Neuronal stem cell (in vitro differentiated cells): ENCODE results near the gene PMPCA.

Experiments
- DNase-seq: peaks from one replicate; pipeline ENCODE4 v3.0.0-alpha.2; 2013; ENCODE audit warnings: low spot score
- H2AFZ ChIP-seq: one replicate; pipeline ENCODE4 v1.6.1; 2013; ENCODE audit warnings: mild to moderate bottlenecking, low read length, inconsistent platforms
- H2AK5ac ChIP-seq: 2 replicates; pipeline ENCODE4 v1.6.1; 2013; ENCODE audit warnings: low read depth, mild to moderate bottlenecking, inconsistent platforms, low read length, moderate library complexity, mixed read lengths
- H2BK120ac ChIP-seq: 2 replicates; pipeline ENCODE4 v1.6.1; 2013; ENCODE audit warnings: low read depth, mild to moderate bottlenecking, inconsistent platforms, low read length, moderate library complexity, mixed read lengths
- H2BK12ac ChIP-seq: one replicate; pipeline ENCODE4 v1.6.1; 2013; ENCODE audit warnings: low read length, inconsistent platforms
- H2BK15ac ChIP-seq: 2 replicates; pipeline ENCODE4 v1.6.1; 2013; ENCODE audit warnings: mild to moderate bottlenecking, low read length, inconsistent platforms, mixed read lengths
- H2BK5ac ChIP-seq: one replicate; pipeline ENCODE4 v1.6.1; 2013; ENCODE audit warnings: inconsistent platforms, mild to moderate bottlenecking, low read length, moderate library complexity
- H3K14ac ChIP-seq: one replicate; pipeline ENCODE4 v1.6.1; 2013; ENCODE audit warnings: low read length, inconsistent platforms
- H3K18ac ChIP-seq: 2 replicates; pipeline ENCODE4 v1.6.1; 2013; ENCODE audit warnings: low read length, inconsistent platforms
- H3K23ac ChIP-seq: 2 replicates; pipeline ENCODE4 v1.6.1; 2013; ENCODE audit warnings: low read depth, mild to moderate bottlenecking, mixed read lengths, low read length, inconsistent platforms; ENCODE audit not compliant: poor library complexity
- H3K27ac ChIP-seq: replicated peaks from 3 replicates; pipeline ENCODE4 v1.5.1; 2013; ENCODE audit warnings: low read length, inconsistent platforms
- H3K27me3 ChIP-seq, 3 experiments: 2 replicates each; pipeline ENCODE4 v1.6.1; 2013; ENCODE audit warnings: low read length in 3 of 3, mild to moderate bottlenecking in 2 of 3, inconsistent platforms in 1 of 3, low read depth in 1 of 3, mixed read lengths in 1 of 3, moderate library complexity in 1 of 3; ENCODE audit not compliant: control insufficient read depth in 3 of 3, insufficient read depth in 3 of 3
- H3K36me3 ChIP-seq, 2 donors: replicated peaks in 1 of 2; 2 replicates each; pipeline ENCODE4 v1.6.1; 2013; ENCODE audit warnings: low read length in 2 of 2; ENCODE audit not compliant: control insufficient read depth in 2 of 2, insufficient read depth in 2 of 2
- H3K4ac ChIP-seq: 2 replicates; pipeline ENCODE4 v1.6.1; 2013; ENCODE audit warnings: inconsistent platforms, mild to moderate bottlenecking, low read length, moderate library complexity
- H3K4me1 ChIP-seq, 2 donors: 1 replicate in 1 of 2; 2 replicates in 1 of 2; pipeline ENCODE4 v1.6.1; 2013; ENCODE audit warnings: low read length in 2 of 2, low read depth in 1 of 2; ENCODE audit not compliant: control insufficient read depth in 2 of 2, insufficient read depth in 1 of 2
- H3K4me2 ChIP-seq: one replicate; pipeline ENCODE4 v1.6.1; 2013; ENCODE audit warnings: mild to moderate bottlenecking, low read length, inconsistent platforms; ENCODE audit not compliant: insufficient read depth, poor library complexity, severe bottlenecking
- H3K4me3 ChIP-seq, 2 donors: 2 replicates each; pipeline ENCODE4 v1.5.1; 2013; ENCODE audit warnings: low read length in 2 of 2, mild to moderate bottlenecking in 2 of 2, inconsistent platforms in 1 of 2, moderate library complexity in 1 of 2
- H3K79me1 ChIP-seq: one replicate; pipeline ENCODE4 v1.6.1; 2013; ENCODE audit warnings: low read depth, mild to moderate bottlenecking, inconsistent platforms, low read length, moderate library complexity
- H3K9ac ChIP-seq: one replicate; pipeline ENCODE4 v1.6.1; 2013; ENCODE audit warnings: mild to moderate bottlenecking, low read depth, low read length, inconsistent platforms; ENCODE audit not compliant: poor library complexity
- H3K9me3 ChIP-seq, 2 donors: replicated peaks in 1 of 2; 2 replicates each; pipeline versions ENCODE3 to v1.6.1; 2013; ENCODE audit warnings: low read length in 2 of 2, mild to moderate bottlenecking in 2 of 2, inconsistent platforms in 1 of 2, low read depth in 1 of 2, mixed read lengths in 1 of 2, moderate library complexity in 1 of 2; ENCODE audit not compliant: control insufficient read depth in 2 of 2, insufficient read depth in 1 of 2
- H4K8ac ChIP-seq: one replicate; pipeline ENCODE4 v1.6.1; 2013; ENCODE audit warnings: low read depth, mild to moderate bottlenecking, inconsistent platforms, low read length, moderate library complexity
- H4K91ac ChIP-seq: one replicate; pipeline ENCODE4 v1.6.1; 2013; ENCODE audit warnings: low read length, low read depth, mild to moderate bottlenecking, inconsistent platforms; ENCODE audit not compliant: poor library complexity
- whole genome bisulfite sequencing, 2 donors: extraction: QIAGEN DNeasy Blood & Tissue Kit; methylation state at CpG; one replicate each; pipeline ENCODE4 v1.1.7; 2013; ENCODE audit warnings: missing lambda C conversion rate in 2 of 2, mixed read lengths in 1 of 2; ENCODE audit not compliant: insufficient read length in 2 of 2, insufficient replicate concordance in 1 of 2; ENCODE audit errors: extremely low coverage in 2 of 2; 5-methylcytosine and 5-hydroxymethylcytosine counted together

The PMPCA gene

DNA sequence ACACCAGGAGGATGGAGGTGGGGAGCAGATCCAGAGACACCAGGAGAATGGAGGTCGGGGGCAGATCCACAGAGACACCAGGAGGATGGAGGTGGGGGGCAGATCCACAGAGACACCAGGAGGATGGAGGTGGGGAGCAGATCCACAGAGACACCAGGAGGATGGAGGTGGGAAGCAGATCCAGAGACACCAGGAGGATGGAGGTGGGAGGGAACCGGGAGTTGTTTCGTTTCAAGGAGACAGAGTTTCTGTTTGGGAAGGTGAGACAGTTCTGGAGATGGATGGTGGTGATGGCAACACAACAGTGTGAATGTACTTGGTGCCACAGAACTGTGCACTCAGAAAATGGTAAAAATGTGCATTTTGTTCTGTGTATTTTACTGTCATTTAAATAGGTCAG is 38.2 kb downstream of the PMPCA start:
- H3K18ac ChIP-seq: no peak overlapping the region
- no peak overlapping the region for H2BK5ac ChIP-seq
- no peaks in the 10 kb centered on the region for H3K4me1 ChIP-seq
- H2AFZ ChIP-seq: no peak overlapping the region
- H3K23ac ChIP-seq: no peak overlapping the region
- H3K27me3 ChIP-seq: no peaks in the 10 kb centered on the region
- H3K79me1 ChIP-seq: peaks cover 4% of the 10 kb centered on the region
- no peak overlapping the region for H3K27ac ChIP-seq
- H3K36me3 ChIP-seq: peaks cover 55 to 90% of the 10 kb centered on the region in 2 donors
- H3K14ac ChIP-seq: no peak overlapping the region
- no peak overlapping the region for H2BK15ac ChIP-seq
- no peak overlapping the region for H3K4me3 ChIP-seq
- no peak overlapping the region for H2BK120ac ChIP-seq
- H3K9ac ChIP-seq: no peak overlapping the region
- WGBS, 2 donors: no CpG with 5 or more reads among the region's 3 CpGs
- no peak overlapping the region for H4K91ac ChIP-seq
- H3K4ac ChIP-seq: no peak overlapping the region
- no peak for DNase-seq
- H3K9me3 ChIP-seq: no peaks in the 10 kb centered on the region
- peak overlapping the region; percentile 65 for H4K8ac ChIP-seq
- H2AK5ac ChIP-seq: no peak overlapping the region
- H2BK12ac ChIP-seq: no peak overlapping the region
- H3K4me2 ChIP-seq: no peak overlapping the region

DNA sequence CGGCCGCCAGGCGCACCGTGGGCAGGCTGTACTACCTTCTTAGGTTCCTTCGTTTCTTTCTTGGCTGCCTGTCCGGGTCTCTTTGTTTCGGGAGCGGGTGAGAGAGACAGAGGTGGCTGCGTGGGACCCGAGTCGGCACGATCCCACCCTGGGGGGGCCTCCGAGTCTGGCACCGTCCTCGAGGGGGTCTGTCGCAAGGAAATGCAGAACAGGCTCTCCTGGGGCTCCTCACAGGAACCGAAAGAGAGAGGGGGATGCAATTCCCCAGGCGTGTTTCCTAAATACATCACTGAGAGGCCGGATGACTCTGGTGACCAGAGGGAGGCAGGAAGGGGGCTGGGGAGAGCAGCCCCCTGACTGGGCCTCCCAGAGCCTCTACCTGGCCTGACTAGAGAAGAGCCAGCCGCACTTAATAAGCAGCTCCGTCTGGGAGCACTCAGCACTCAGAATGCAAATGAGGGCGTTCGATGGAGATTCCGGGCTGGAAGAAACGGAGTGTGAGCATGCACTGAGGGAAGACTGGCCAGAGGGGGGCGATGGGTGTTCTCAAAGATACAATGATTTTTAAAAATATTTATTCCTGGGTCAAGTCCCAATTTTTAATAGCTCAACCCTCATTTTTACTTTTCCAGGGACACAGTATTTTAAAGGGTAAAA is 40.9 kb downstream of the PMPCA start:
- Histone ChIP-seq H3K4ac (no peak overlapping the region), H3K4me2 (no peak overlapping the region), H3K4me1 (no peaks in the 10 kb centered on the region), H2BK12ac (no peak overlapping the region), H3K18ac (no peak overlapping the region), H2AK5ac (no peak overlapping the region), H2AFZ (no peak overlapping the region), H3K79me1 (peaks cover 2% of the 10 kb centered on the region), H4K8ac (no peak overlapping the region), H3K23ac (no peak overlapping the region), H3K27me3 (no peaks in the 10 kb centered on the region), H3K9me3 (no peaks in the 10 kb centered on the region), H4K91ac (no peak overlapping the region), H2BK5ac (peak overlapping the region; percentile 7), H2BK15ac (no peak overlapping the region), H3K9ac (no peak overlapping the region), H3K14ac (no peak overlapping the region), H3K36me3 (peaks cover 64 to 90% of the 10 kb centered on the region in 2 donors), H3K4me3 (no peak overlapping the region), H3K27ac (no peak overlapping the region), H2BK120ac (no peak overlapping the region)
- WGBS, 2 donors: no CpG with 5 or more reads among the region's 26 CpGs
- DNase-seq: no peak

DNA sequence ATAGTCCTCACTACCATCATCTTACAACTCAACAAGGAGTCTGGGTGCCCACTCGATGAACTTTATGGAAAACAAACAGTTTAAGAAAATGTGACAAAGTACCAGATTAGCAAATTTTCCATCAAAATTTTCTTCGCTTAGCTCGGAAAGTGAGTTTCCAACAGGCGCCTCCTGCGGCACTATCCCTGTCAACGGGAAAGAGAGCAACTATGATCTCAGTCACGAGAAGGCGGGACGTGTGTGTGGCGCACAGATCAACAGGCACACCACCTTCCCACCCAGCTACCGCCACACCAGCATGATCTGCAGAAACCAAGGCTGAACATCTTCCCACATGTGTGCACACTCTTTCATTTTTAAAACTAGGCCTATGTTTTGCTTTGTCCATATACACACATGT is 42.9 kb downstream of the PMPCA start:
- Histone ChIP-seq H3K4me2 (no peak overlapping the region), H3K23ac (peak overlapping the region; percentile 91), H4K91ac (no peak overlapping the region), H3K4ac (no peak overlapping the region), H3K4me3 (no peak overlapping the region), H2BK12ac (no peak overlapping the region), H4K8ac (no peak overlapping the region), H3K14ac (no peak overlapping the region), H3K79me1 (peaks cover 2% of the 10 kb centered on the region), H2BK15ac (no peak overlapping the region), H3K4me1 (no peaks in the 10 kb centered on the region), H2BK120ac (no peak overlapping the region), H2BK5ac (no peak overlapping the region), H3K9me3 (no peaks in the 10 kb centered on the region), H3K9ac (no peak overlapping the region), H3K18ac (no peak overlapping the region), H3K27me3 (no peaks in the 10 kb centered on the region), H2AK5ac (no peak overlapping the region), H3K36me3 (peaks cover 60 to 90% of the 10 kb centered on the region in 2 donors), H3K27ac (no peak overlapping the region), H2AFZ (no peak overlapping the region)
- no CpG with 5 or more reads among the region's 11 CpGs for WGBS, 2 donors
- DNase-seq: no peak

DNA sequence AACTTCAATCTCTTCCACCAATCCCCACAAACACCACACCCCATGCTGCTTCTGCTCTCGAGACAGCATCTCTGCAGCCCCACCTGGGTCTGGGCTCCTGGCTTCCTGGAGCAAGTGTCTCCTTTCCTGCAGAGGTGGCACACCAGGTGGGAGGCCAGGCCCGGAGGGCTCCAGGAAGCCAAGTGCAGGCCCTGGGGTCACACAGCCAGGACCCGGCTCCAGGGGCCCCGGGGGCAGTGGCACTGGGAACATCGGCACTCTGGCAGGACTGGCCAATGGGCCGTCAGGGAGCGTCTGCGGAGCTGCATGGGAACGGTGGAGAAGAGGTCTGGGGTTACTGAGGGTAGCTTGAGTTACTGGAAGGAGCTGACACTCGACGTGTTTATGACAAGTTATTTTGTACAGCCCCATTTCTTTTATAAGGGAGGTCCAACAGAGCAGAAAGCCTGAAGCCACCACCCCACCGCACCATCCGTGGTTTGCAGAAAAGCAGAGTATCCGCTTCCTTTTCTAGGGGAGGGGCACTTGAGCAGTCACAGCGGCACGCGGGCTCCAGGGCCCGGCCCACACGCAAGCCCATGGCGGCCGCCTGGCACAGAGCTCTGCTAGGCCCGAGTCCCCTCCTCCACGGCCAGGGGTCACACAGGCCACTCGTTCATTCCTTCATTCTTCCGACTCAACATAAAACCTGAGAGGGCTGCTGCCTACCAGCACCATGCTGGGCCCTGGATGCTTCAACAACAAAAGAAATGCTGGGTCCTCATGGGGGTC is 43.8 kb downstream of the PMPCA start:
- WGBS, 2 donors: no CpG with 5 or more reads among the region's 25 CpGs
- H3K36me3 ChIP-seq: peaks cover 57 to 90% of the 10 kb centered on the region in 2 donors

More for the DNA sequence above, 43.8 kb downstream of the PMPCA start:
- Histone ChIP-seq H3K18ac (no peak overlapping the region), H3K23ac (no peak overlapping the region), H2BK12ac (no peak overlapping the region), H3K9me3 (no peaks in the 10 kb centered on the region), H3K9ac (no peak overlapping the region), H4K8ac (no peak overlapping the region), H3K4me3 (no peak overlapping the region), H2BK5ac (no peak overlapping the region), H3K27me3 (no peaks in the 10 kb centered on the region), H2BK120ac (no peak overlapping the region), H3K27ac (no peak overlapping the region), H2AK5ac (no peak overlapping the region), H2BK15ac (no peak overlapping the region), H3K4me2 (no peak overlapping the region), H3K4ac (no peak overlapping the region), H4K91ac (no peak overlapping the region), H3K4me1 (no peaks in the 10 kb centered on the region), H2AFZ (no peak overlapping the region), H3K79me1 (peaks cover 2% of the 10 kb centered on the region), H3K14ac (no peak overlapping the region)
- no peak for DNase-seq
